ENCODE results near the gene PRKCSH. TPM values are rescaled to one million over a fixed set of nuclear protein-coding genes. Genes with fewer than 3 reads are reported as not detected.

Gene PRKCSH
- total RNA-seq, result 100 to 1,000 TPM; 214 to 256 TPM
- polyA plus RNA-seq (ENCODE audit: insufficient read depth, low read depth, low replicate concordance), result 266 TPM
- long read RNA-seq, donor 1, transcript PRKCSH-209 (17 exons, 1,898 nt), result major isoform, 5 of 63 reads
- long read RNA-seq, donor 1, partial matches to known transcripts, result 23 of 63 reads
- long read RNA-seq, donor 1, other reads (novel, unspliced or antisense), result 30 of 63 reads
- long read RNA-seq, donor 2, partial matches to known transcripts, result 19 of 34 reads
- long read RNA-seq, donor 2, other reads (novel, unspliced or antisense), result 8 of 34 reads

GRCh38 chr19:11435057-11435832 lies at the start of gene PRKCSH, which contains the start of gene ODAD3:
Gene PRKCSH (plus strand): TSS chr19:11435635. CDS start chr19:11436118, 483 bp downstream.
Gene ODAD3 (minus strand): TSS chr19:11435121. CDS start chr19:11435016, 105 bp downstream.
- intact Hi-C loops (cut with DNase I; ENCODE audit: low total_unique reads), result no loop called here
- DNase-seq, result peak; percentile 100
- no peaks in the 10 kb centered on the region for H3K36me3 ChIP-seq (ENCODE audit: low read depth, missing control alignments)
- TF ChIP-seq CTCF (IDR thresholded peaks at IDR 0.05) (peak; percentile 80 to 99 (median 99)), POLR2A (IDR thresholded peaks at IDR 0.05) (no peak)
- H3K27ac ChIP-seq, result peak within 1 kb of the TSS; percentile 64 to 89
- 0 to 1% methylated on average over 45 to 53 of the region's 53 CpGs for WGBS, 2 donors
- H3K4me1 ChIP-seq, result peaks cover 14% of the 10 kb centered on the region
- H3K27me3 ChIP-seq, result no peaks in the 10 kb centered on the region
- peak within 1 kb of the TSS; percentile 71 to 75 for H3K4me3 ChIP-seq
- H3K9me3 ChIP-seq, result no peaks in the 10 kb centered on the region

DNA sequence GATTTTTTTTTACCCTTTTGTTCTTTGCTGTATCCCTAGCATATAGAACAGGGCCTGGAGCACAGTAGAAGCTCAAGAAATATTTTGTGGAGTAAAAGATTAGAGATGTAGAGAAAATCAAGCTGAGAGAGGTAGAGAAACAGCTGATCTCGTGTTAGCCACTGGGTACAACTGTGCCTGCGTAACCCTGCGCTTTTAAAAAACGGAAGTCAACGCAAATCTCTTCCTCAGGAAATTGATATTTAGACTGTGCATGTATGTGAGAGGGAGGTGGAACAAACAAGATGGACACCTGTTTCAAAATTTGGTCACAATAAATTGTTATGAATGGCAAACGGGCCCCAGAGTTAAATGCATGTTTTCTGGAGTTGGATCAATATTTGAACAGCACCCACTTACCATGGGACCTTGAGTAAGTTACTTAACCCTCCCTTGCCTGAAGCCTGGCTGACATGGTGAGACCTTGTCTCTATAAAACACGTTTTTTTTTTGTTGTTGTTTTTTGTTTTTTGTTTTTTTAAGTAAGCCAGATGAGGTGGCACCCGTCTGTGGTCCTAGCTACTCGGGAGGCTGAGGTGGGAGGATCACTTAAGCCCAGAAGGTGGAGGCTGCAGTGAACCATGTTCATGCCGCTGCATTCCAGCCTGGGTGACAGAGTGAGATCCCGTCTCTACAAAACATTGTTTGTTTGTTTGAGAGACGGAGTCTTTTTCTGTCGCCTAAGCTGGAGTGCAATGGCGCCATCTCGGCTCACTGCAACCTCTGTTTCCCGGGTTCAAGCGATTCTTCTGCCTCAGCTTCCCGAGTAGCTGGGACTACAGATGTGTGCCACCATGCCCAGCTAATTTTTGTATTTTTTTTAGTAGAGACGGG lies 48.0 kb upstream of the PRKCSH start:
- intact Hi-C loops (cut with DNase I; ENCODE audit: low total_unique reads), result no loop called here
- no peak overlapping the region for H3K27ac ChIP-seq
- WGBS, 2 donors, result 81 to 88% methylated on average over 19 of the region's 19 CpGs

DNA sequence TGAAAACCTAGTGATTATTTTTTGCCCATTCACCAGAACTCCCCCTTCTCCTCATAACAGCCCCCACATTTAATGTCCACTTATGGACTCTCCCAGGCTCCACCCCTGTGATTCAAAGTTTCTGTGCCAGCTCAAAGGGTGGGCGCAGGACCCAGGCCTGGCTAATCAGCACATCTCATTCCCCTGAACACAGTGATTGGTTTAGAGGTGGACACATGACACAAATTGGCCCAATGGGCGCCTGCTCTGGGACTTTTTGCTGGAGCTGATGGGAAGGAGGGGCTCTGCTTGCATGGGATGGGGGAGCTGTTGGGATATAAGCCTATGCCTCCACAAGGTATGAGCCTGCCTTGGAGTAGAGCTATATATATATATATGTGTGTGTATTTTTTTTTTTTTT lies 45.1 kb upstream of the PRKCSH start:
- WGBS, 2 donors, result 87 to 90% methylated on average over 2 of the region's 2 CpGs
- no peaks in the 10 kb centered on the region for H3K4me1 ChIP-seq
- H3K27me3 ChIP-seq, result no peaks in the 10 kb centered on the region
- no peak for DNase-seq
- intact Hi-C loops (cut with DNase I; ENCODE audit: low total_unique reads), result no loop called here
- no peak overlapping the region for H3K27ac ChIP-seq
- no peaks in the 10 kb centered on the region for H3K9me3 ChIP-seq
- H3K4me3 ChIP-seq, result no peak overlapping the region
- TF ChIP-seq POLR2A (IDR thresholded peaks at IDR 0.05) (no peak), CTCF (IDR thresholded peaks at IDR 0.05) (no peak)
- H3K36me3 ChIP-seq (ENCODE audit: low read depth, missing control alignments), result no peaks in the 10 kb centered on the region

More for the DNA sequence above, 48.0 kb upstream of the PRKCSH start:
- Histone ChIP-seq H3K27me3 (no peaks in the 10 kb centered on the region), H3K4me3 (no peak overlapping the region), H3K36me3 (ENCODE audit: low read depth, missing control alignments) (no peaks in the 10 kb centered on the region), H3K4me1 (peaks cover 10% of the 10 kb centered on the region), H3K9me3 (no peaks in the 10 kb centered on the region)
- TF ChIP-seq CTCF (IDR thresholded peaks at IDR 0.05), result no peak
- no peak for TF ChIP-seq POLR2A (IDR thresholded peaks at IDR 0.05)
- DNase-seq, result no peak

DNA sequence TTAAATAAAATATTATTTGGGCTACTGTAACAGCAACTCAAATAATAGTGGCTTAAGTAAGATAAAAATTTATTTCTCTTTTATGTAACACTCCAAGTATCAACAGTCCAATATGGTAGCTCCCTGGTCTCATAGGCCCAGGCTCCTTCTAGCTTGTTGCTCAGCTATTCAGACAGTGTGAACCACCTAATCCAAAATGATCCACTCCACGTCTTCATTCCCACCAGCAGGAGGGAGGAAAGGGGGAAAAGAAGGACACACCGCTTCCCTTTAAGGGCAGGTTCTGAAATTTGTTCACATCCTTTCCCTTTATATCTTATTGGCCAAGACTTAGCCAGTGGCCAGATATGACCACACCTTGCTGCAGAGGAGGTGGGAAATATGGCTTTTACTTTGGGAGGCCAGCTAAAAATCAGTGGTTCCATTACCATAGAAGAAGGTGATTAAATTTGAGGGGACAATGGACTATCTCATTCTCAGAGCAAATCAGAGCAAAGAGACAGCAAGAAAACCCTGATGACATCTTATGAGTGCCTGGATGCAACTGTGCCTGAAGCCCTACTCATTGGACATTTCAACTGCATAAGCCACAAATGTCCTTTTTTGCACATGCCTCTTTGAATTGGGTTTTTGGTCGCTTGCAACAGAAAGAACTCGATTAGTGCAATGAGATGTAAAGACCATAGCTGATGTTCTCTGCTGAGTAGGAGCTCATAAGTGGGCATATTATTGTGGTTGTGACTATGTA lies 44.3 kb upstream of the PRKCSH start:
- Histone ChIP-seq H3K4me1 (no peaks in the 10 kb centered on the region), H3K27ac (no peak overlapping the region), H3K4me3 (no peak overlapping the region), H3K27me3 (no peaks in the 10 kb centered on the region), H3K9me3 (no peaks in the 10 kb centered on the region), H3K36me3 (ENCODE audit: low read depth, missing control alignments) (no peaks in the 10 kb centered on the region)
- no peak for TF ChIP-seq POLR2A (IDR thresholded peaks at IDR 0.05)
- no peak for TF ChIP-seq CTCF (IDR thresholded peaks at IDR 0.05)
- no peak for DNase-seq
- 86 to 92% methylated on average over 4 of the region's 4 CpGs for WGBS, 2 donors
- intact Hi-C loops (cut with DNase I; ENCODE audit: low total_unique reads), result no loop called here
